GM23338 (cell line): ENCODE measurements around the gene AREL1. TPM values are rescaled to one million over a fixed set of nuclear protein-coding genes. Genes with fewer than 3 reads are reported as not detected.

ENCODE experiments used
- ATAC-seq: fragments of 200-7000 bp; cut with Tn5 transposase; 3 replicates; pipeline ENCODE4 v1.9.1; 2020
- DNase-seq: peaks from one replicate; pipeline ENCODE4 v3.0.0-alpha.2; 2015; ENCODE audit warnings: low spot score
- H2AFZ ChIP-seq: fragments of 200-600 bp; sonication (generic); 2 replicates; pipeline ENCODE4 v1.8.0; 2016; ENCODE audit warnings: antibody characterized with exemption, mild to moderate bottlenecking, moderate library complexity
- H3F3A ChIP-seq: fragments of 200-600 bp; sonication (generic); replicated peaks from 2 replicates; pipeline ENCODE4 v1.8.0; 2017; ENCODE audit warnings: antibody characterized with exemption, mixed run types, low read depth
- H3K27ac ChIP-seq: fragments of 200-600 bp; sonication (generic); 2 replicates; pipeline ENCODE4 v1.6.1; 2016; ENCODE audit warnings: low read depth
- H3K27me3 ChIP-seq: fragments of 200-600 bp; sonication (generic); 2 replicates; pipeline ENCODE4 v1.8.0; 2016; ENCODE audit warnings: mild to moderate bottlenecking, mixed run types, moderate library complexity; ENCODE audit not compliant: insufficient read depth
- H3K36me3 ChIP-seq: fragments of 200-600 bp; sonication (generic); 2 replicates; pipeline ENCODE4 v1.8.0; 2016; ENCODE audit warnings: mild to moderate bottlenecking; ENCODE audit not compliant: insufficient read depth
- H3K4me1 ChIP-seq: fragments of 200-600 bp; sonication (generic); 2 replicates; pipeline ENCODE4 v1.8.0; 2016; ENCODE audit warnings: mild to moderate bottlenecking, moderate library complexity; ENCODE audit not compliant: insufficient read depth
- H3K4me2 ChIP-seq: fragments of 200-600 bp; sonication (generic); 2 replicates; pipeline ENCODE4 v1.7.1; 2017; ENCODE audit warnings: mixed run types
- H3K4me3 ChIP-seq: fragments of 200-600 bp; sonication (generic); 2 replicates; pipeline ENCODE4 v1.6.1; 2016; ENCODE audit warnings: mixed run types
- H3K79me2 ChIP-seq: fragments of 200-600 bp; sonication (generic); replicated peaks from 2 replicates; pipeline ENCODE4 v1.8.0; 2017; ENCODE audit warnings: mild to moderate bottlenecking; ENCODE audit not compliant: insufficient read depth
- H3K9me2 ChIP-seq: fragments of 200-600 bp; sonication (generic); 2 replicates; pipeline ENCODE4 v1.8.0; 2017; ENCODE audit not compliant: insufficient read depth
- H4K20me1 ChIP-seq: fragments of 200-600 bp; sonication (generic); replicated peaks from 2 replicates; pipeline ENCODE4 v1.8.0; 2017; ENCODE audit warnings: mild to moderate bottlenecking; ENCODE audit not compliant: insufficient read depth
- H3K27ac Mint-ChIP-seq: 2 replicates; pipeline ENCODE4 v1.8.0; 2020; ENCODE audit warnings: inconsistent platforms, mild to moderate bottlenecking, moderate library complexity, mixed read lengths
- H3K27me3 Mint-ChIP-seq: 3 replicates; pipeline ENCODE4 v1.8.0; 2022; ENCODE audit warnings: low read depth, mild to moderate bottlenecking, moderate library complexity, mixed read lengths, inconsistent platforms; ENCODE audit not compliant: insufficient read depth, poor library complexity
- H3K36me3 Mint-ChIP-seq: 3 replicates; pipeline ENCODE4 v1.8.0; 2021; ENCODE audit warnings: low read depth, mild to moderate bottlenecking, inconsistent platforms, moderate library complexity, mixed read lengths
- H3K4me1 Mint-ChIP-seq: 3 replicates; pipeline ENCODE4 v1.8.0; 2020; ENCODE audit warnings: mild to moderate bottlenecking, inconsistent platforms, mixed read lengths
- H3K4me3 Mint-ChIP-seq: 3 replicates; pipeline ENCODE4 v1.8.0; 2021; ENCODE audit warnings: moderate library complexity, mild to moderate bottlenecking, inconsistent platforms, mixed read lengths
- H3K9me3 Mint-ChIP-seq: 3 replicates; pipeline ENCODE4 v1.8.0; 2020; ENCODE audit warnings: moderate library complexity, mild to moderate bottlenecking, inconsistent platforms, mixed read lengths
- CREB1 ChIP-seq: fragments of 250-450 bp; sonication (Bioruptor Pico); IDR thresholded peaks from 2 replicates; pipeline ENCODE4 v1.5.0; 2020; ENCODE audit warnings: low read depth, mild to moderate bottlenecking, moderate library complexity
- EZH2phosphoT487 ChIP-seq: fragments of 200-600 bp; sonication (generic); IDR thresholded peaks from one replicate; pipeline ENCODE4 v1.8.1; 2018; ENCODE audit warnings: antibody characterized with exemption; ENCODE audit not compliant: unreplicated experiment
- POLR2AphosphoS5 ChIP-seq: IDR thresholded peaks from 2 replicates; pipeline ENCODE4 v1.6.1; 2016; ENCODE audit warnings: antibody characterized with exemption, low read depth
- ZNF331 ChIP-seq: fragments of 250-450 bp; sonication (Bioruptor Pico); IDR thresholded peaks from 2 replicates; pipeline ENCODE4 v1.5.0; 2020; ENCODE audit warnings: low read depth, mild to moderate bottlenecking, moderate library complexity
- polyA plus RNA-seq: library from polyadenylated mRNA; unstranded; fragments of >200 nt; fragmentation: Nextera tagmentation; extraction: Ambion mirVana; gene quantifications from 2 replicates; pipeline ENCODE4 v1.2.1, GENCODE V29; 2016
- total RNA-seq: library from RNA; depleted of rRNA; stranded (reverse); fragments of >200 nt; shearing (Covaris generic); gene quantifications from 2 replicates; pipeline ENCODE4 v1.2.3, GENCODE V29; 2014
- TF ChIP-seq, protein P1 (sequence below), 2 experiments: fragments of 200-600 bp in 1 of 2; sonication (generic) in 1 of 2; conservative IDR thresholded peaks; 2 replicates each; pipeline versions ENCODE4 v1.5.1 to v1.6.1; 2016 to 2017; ENCODE audit warnings: antibody characterized with exemption in 2 of 2, low read depth in 2 of 2, mild to moderate bottlenecking in 2 of 2, moderate library complexity in 1 of 2
- TF ChIP-seq, protein P2 (sequence below): IDR thresholded peaks from one replicate; pipeline ENCODE4 v1.6.1; 2018; ENCODE audit warnings: antibody characterized with exemption; ENCODE audit not compliant: unreplicated experiment
- TF ChIP-seq, protein P3 (sequence below): fragments of 250-450 bp; sonication (Bioruptor Pico); IDR thresholded peaks from 2 replicates; pipeline ENCODE4 v1.5.0; 2020; ENCODE audit warnings: mild to moderate bottlenecking, moderate library complexity

AREL1 gene
- total and polyA plus RNA-seq, 2 experiments from 2014 or later: 7.5 to 23.6 TPM

DNA sequence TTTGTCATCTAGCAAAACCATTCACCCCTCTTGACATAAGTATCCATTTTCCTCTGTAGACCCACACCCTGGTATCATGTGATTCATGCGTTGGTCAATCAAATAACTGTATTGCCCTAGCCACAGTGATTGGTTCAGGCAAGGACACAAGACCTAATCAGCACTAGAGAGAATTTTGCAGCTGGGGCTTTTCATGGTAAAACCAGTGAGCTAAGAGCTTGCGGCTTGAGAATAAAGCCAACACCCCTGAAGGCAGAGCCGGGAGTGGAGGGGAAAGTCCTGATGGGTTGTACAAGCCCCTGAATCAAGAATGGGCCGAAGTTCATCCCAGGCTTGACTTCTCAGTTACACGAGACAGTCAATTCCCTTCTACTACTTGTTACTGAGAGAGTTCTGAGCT lies 67.6 kb downstream of the AREL1 start:
- Histone ChIP-seq H3K27ac (no peak overlapping the region), H3K27me3 (no peaks in the 10 kb centered on the region), H3K36me3 (no peaks in the 10 kb centered on the region), H2AFZ (no peak overlapping the region), H4K20me1 (no peaks in the 10 kb centered on the region), H3K9me2 (no peaks in the 10 kb centered on the region), H3K4me2 (no peak overlapping the region), H3K79me2 (no peaks in the 10 kb centered on the region), H3K4me3 (no peak overlapping the region), H3K4me1 (no peaks in the 10 kb centered on the region), H3F3A (no peaks in the 10 kb centered on the region)
- TF ChIP-seq POLR2AphosphoS5: no peak
- TF ChIP-seq, protein P1, sequence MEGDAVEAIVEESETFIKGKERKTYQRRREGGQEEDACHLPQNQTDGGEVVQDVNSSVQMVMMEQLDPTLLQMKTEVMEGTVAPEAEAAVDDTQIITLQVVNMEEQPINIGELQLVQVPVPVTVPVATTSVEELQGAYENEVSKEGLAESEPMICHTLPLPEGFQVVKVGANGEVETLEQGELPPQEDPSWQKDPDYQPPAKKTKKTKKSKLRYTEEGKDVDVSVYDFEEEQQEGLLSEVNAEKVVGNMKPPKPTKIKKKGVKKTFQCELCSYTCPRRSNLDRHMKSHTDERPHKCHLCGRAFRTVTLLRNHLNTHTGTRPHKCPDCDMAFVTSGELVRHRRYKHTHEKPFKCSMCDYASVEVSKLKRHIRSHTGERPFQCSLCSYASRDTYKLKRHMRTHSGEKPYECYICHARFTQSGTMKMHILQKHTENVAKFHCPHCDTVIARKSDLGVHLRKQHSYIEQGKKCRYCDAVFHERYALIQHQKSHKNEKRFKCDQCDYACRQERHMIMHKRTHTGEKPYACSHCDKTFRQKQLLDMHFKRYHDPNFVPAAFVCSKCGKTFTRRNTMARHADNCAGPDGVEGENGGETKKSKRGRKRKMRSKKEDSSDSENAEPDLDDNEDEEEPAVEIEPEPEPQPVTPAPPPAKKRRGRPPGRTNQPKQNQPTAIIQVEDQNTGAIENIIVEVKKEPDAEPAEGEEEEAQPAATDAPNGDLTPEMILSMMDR (conservative IDR thresholded peaks at IDR 0.05; ENCODE audit: low read depth in 2 of 2): no peak
- TF ChIP-seq, protein P2, sequence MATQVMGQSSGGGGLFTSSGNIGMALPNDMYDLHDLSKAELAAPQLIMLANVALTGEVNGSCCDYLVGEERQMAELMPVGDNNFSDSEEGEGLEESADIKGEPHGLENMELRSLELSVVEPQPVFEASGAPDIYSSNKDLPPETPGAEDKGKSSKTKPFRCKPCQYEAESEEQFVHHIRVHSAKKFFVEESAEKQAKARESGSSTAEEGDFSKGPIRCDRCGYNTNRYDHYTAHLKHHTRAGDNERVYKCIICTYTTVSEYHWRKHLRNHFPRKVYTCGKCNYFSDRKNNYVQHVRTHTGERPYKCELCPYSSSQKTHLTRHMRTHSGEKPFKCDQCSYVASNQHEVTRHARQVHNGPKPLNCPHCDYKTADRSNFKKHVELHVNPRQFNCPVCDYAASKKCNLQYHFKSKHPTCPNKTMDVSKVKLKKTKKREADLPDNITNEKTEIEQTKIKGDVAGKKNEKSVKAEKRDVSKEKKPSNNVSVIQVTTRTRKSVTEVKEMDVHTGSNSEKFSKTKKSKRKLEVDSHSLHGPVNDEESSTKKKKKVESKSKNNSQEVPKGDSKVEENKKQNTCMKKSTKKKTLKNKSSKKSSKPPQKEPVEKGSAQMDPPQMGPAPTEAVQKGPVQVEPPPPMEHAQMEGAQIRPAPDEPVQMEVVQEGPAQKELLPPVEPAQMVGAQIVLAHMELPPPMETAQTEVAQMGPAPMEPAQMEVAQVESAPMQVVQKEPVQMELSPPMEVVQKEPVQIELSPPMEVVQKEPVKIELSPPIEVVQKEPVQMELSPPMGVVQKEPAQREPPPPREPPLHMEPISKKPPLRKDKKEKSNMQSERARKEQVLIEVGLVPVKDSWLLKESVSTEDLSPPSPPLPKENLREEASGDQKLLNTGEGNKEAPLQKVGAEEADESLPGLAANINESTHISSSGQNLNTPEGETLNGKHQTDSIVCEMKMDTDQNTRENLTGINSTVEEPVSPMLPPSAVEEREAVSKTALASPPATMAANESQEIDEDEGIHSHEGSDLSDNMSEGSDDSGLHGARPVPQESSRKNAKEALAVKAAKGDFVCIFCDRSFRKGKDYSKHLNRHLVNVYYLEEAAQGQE: no peak
- TF ChIP-seq CREB1 (CRISPR knock-in tag): no peak
- TF ChIP-seq ZNF331 (CRISPR knock-in tag): no peak
- TF ChIP-seq EZH2phosphoT487: no peak
- DNase-seq (no peak), ATAC-seq (no peak)
- Mint-ChIP-seq H3K27me3 (no peaks in the 10 kb centered on the region), H3K4me1 (peaks cover 9% of the 10 kb centered on the region; the same call in 2 of the 3 replicates), H3K4me3 (no peak overlapping the region), H3K27ac (no peak overlapping the region), H3K9me3 (no peaks in the 10 kb centered on the region), H3K36me3 (no peaks in the 10 kb centered on the region)

DNA sequence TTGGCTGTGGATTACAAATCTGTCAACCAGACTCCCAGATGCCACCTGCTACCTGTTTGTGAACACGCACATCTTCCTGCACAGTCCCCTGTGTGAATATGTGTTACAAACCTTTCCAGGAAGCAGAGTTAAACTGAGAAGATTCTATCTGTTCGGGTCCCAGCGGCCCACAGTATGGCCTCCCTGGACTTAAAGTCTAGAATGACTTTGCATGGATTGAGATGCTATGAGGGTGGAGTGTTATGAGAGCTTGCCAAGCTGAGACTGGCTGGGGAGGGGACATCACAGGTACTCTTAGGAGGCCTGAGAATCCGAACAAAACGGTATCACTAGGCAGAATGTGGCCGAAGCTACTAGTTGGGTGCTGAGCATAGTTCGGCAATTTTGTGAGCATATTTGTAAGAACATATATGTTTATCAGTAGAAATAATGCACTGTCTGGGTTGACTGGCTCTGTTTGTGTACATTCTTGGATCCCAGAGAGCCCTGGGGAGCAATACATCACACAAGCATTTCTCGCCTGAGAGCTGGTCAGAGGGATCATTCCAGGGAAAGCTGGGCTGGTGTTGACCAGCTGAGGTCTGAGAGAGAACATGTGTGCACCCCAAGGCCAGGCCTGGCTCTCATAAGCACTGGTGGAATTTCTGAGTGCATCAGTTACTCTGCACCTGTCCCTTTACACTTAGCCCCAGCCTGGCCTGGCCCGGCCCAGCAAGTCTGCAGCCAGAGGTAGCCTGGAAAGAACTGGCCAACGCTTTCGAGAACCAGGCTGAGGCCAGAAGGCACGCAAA lies 71.1 kb downstream of the AREL1 start:
- DNase-seq: no peak
- H3K9me2 ChIP-seq: no peaks in the 10 kb centered on the region
- H3K4me2 ChIP-seq: no peak overlapping the region
- no peak overlapping the region for H2AFZ ChIP-seq
- no peaks in the 10 kb centered on the region for H3K36me3 ChIP-seq
- no peak for ATAC-seq
- H3F3A ChIP-seq: no peaks in the 10 kb centered on the region
- no peaks in the 10 kb centered on the region for H3K27me3 ChIP-seq
- H3K4me1 Mint-ChIP-seq: peaks cover 5% of the 10 kb centered on the region; the same call in 2 of the 3 replicates
- H3K9me3 Mint-ChIP-seq: no peaks in the 10 kb centered on the region
- no peak overlapping the region for H3K27ac ChIP-seq
- TF ChIP-seq, protein P3, sequence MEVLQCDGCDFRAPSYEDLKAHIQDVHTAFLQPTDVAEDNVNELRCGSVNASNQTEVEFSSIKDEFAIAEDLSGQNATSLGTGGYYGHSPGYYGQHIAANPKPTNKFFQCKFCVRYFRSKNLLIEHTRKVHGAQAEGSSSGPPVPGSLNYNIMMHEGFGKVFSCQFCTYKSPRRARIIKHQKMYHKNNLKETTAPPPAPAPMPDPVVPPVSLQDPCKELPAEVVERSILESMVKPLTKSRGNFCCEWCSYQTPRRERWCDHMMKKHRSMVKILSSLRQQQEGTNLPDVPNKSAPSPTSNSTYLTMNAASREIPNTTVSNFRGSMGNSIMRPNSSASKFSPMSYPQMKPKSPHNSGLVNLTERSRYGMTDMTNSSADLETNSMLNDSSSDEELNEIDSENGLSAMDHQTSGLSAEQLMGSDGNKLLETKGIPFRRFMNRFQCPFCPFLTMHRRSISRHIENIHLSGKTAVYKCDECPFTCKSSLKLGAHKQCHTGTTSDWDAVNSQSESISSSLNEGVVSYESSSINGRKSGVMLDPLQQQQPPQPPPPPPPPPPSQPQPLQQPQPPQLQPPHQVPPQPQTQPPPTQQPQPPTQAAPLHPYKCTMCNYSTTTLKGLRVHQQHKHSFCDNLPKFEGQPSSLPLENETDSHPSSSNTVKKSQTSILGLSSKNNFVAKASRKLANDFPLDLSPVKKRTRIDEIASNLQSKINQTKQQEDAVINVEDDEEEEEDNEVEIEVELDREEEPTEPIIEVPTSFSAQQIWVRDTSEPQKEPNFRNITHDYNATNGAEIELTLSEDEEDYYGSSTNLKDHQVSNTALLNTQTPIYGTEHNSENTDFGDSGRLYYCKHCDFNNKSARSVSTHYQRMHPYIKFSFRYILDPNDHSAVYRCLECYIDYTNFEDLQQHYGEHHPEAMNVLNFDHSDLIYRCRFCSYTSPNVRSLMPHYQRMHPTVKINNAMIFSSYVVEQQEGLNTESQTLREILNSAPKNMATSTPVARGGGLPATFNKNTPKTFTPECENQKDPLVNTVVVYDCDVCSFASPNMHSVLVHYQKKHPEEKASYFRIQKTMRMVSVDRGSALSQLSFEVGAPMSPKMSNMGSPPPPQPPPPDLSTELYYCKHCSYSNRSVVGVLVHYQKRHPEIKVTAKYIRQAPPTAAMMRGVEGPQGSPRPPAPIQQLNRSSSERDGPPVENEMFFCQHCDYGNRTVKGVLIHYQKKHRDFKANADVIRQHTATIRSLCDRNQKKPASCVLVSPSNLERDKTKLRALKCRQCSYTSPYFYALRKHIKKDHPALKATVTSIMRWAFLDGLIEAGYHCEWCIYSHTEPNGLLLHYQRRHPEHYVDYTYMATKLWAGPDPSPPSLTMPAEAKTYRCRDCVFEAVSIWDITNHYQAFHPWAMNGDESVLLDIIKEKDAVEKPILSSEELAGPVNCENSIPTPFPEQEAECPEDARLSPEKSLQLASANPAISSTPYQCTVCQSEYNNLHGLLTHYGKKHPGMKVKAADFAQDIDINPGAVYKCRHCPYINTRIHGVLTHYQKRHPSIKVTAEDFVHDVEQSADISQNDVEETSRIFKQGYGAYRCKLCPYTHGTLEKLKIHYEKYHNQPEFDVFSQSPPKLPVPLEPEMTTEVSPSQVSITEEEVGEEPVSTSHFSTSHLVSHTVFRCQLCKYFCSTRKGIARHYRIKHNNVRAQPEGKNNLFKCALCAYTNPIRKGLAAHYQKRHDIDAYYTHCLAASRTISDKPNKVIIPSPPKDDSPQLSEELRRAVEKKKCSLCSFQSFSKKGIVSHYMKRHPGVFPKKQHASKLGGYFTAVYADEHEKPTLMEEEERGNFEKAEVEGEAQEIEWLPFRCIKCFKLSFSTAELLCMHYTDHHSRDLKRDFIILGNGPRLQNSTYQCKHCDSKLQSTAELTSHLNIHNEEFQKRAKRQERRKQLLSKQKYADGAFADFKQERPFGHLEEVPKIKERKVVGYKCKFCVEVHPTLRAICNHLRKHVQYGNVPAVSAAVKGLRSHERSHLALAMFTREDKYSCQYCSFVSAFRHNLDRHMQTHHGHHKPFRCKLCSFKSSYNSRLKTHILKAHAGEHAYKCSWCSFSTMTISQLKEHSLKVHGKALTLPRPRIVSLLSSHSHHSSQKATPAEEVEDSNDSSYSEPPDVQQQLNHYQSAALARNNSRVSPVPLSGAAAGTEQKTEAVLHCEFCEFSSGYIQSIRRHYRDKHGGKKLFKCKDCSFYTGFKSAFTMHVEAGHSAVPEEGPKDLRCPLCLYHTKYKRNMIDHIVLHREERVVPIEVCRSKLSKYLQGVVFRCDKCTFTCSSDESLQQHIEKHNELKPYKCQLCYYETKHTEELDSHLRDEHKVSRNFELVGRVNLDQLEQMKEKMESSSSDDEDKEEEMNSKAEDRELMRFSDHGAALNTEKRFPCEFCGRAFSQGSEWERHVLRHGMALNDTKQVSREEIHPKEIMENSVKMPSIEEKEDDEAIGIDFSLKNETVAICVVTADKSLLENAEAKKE (CRISPR knock-in tag): no peak
- H3K4me1 ChIP-seq: no peaks in the 10 kb centered on the region
- no peak overlapping the region for H3K4me3 ChIP-seq
- H3K27ac Mint-ChIP-seq: no peak overlapping the region
- H4K20me1 ChIP-seq: no peaks in the 10 kb centered on the region
- no peaks in the 10 kb centered on the region for H3K36me3 Mint-ChIP-seq
- H3K79me2 ChIP-seq: no peaks in the 10 kb centered on the region
- no peak overlapping the region for H3K4me3 Mint-ChIP-seq
- no peaks in the 10 kb centered on the region for H3K27me3 Mint-ChIP-seq
